ENCODE results near the gene POLR2B.

- TF ChIP-seq, protein P1, sequence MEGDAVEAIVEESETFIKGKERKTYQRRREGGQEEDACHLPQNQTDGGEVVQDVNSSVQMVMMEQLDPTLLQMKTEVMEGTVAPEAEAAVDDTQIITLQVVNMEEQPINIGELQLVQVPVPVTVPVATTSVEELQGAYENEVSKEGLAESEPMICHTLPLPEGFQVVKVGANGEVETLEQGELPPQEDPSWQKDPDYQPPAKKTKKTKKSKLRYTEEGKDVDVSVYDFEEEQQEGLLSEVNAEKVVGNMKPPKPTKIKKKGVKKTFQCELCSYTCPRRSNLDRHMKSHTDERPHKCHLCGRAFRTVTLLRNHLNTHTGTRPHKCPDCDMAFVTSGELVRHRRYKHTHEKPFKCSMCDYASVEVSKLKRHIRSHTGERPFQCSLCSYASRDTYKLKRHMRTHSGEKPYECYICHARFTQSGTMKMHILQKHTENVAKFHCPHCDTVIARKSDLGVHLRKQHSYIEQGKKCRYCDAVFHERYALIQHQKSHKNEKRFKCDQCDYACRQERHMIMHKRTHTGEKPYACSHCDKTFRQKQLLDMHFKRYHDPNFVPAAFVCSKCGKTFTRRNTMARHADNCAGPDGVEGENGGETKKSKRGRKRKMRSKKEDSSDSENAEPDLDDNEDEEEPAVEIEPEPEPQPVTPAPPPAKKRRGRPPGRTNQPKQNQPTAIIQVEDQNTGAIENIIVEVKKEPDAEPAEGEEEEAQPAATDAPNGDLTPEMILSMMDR (IDR thresholded peaks at IDR 0.05), result no peak
- TF ChIP-seq ZFX (IDR thresholded peaks at IDR 0.05; ENCODE audit: borderline replicate concordance), result no peak
These were observed 77.2 kb downstream of the POLR2B start for GRCh38 chr4:57055886-57056285.

Data from 22Rv1 (cell line).